ENCODE results near the gene TRMT10A. TPM values are rescaled to one million over a fixed set of nuclear protein-coding genes. Genes with fewer than 3 reads are reported as not detected.

TRMT10A gene
- polyA plus RNA-seq (2013, experiment 1 of 2), result 5.4 TPM
- 5.6 TPM for polyA plus RNA-seq (2013, experiment 2 of 2)

- Histone ChIP-seq H3K27ac (ENCODE audit: low read length, poor library complexity, severe bottlenecking) (peak within 1 kb of the TSS; percentile 98), H3K27me3 (ENCODE audit: control insufficient read depth in 1 of 2, insufficient read depth in 1 of 2, low read length in 2 of 2) (no peaks in the 10 kb centered on the region), H2BK5ac (ENCODE audit: low read depth, low read length, poor library complexity, severe bottlenecking) (peak within 1 kb of the TSS; percentile 76), H2BK120ac (ENCODE audit: low read depth, low read length) (peak within 1 kb of the TSS; percentile 75), H2BK15ac (ENCODE audit: low read depth, poor library complexity, severe bottlenecking) (peak within 1 kb of the TSS; percentile 84), H3K4me3 (ENCODE audit: insufficient read depth in 1 of 2, low read depth in 1 of 2, low read length in 2 of 2) (peak within 1 kb of the TSS; percentile 65 to 88), H3K4me1 (ENCODE audit: control insufficient read depth, insufficient read depth, low read depth, low read length) (peaks cover 3% of the 10 kb centered on the region), H3K4me2 (ENCODE audit: low read length, poor library complexity, severe bottlenecking) (peak within 1 kb of the TSS; percentile 59), H3K9me3 (ENCODE audit: control insufficient read depth, low read length) (no peaks in the 10 kb centered on the region), H3K18ac (ENCODE audit: low read depth in 1 of 2, low read length in 2 of 2) (peak within 1 kb of the TSS; percentile 93 to 98), H4K91ac (ENCODE audit: low read length) (peak within 1 kb of the TSS; percentile 95), H3K14ac (ENCODE audit: low read length in 2 of 2) (no peak within 1 kb of the TSS), H2AK5ac (ENCODE audit: low read length, severe bottlenecking) (no peak within 1 kb of the TSS), H3K23ac (ENCODE audit: low read length in 2 of 2) (no peak within 1 kb of the TSS), H3K36me3 (ENCODE audit: control insufficient read depth in 1 of 2, insufficient read depth in 2 of 2, low read depth in 1 of 2, low read length in 2 of 2) (no peaks in the 10 kb centered on the region), H2AFZ (ENCODE audit: low read depth, low read length) (peak within 1 kb of the TSS; percentile 68), H2BK12ac (ENCODE audit: low read length in 2 of 2) (peak within 1 kb of the TSS in 1 of 2 experiments; percentile 28), H3K9ac (ENCODE audit: low read length) (peak within 1 kb of the TSS; percentile 96), H4K8ac (ENCODE audit: low read length) (peak within 1 kb of the TSS; percentile 97), H3K79me1 (replicated peaks; ENCODE audit: low read length, poor library complexity, severe bottlenecking) (no peaks in the 10 kb centered on the region), H3K4ac (ENCODE audit: low read depth in 1 of 2, low read length in 2 of 2) (peak within 1 kb of the TSS; percentile 46 to 85)
- DNase-seq, result peak; percentile 99
- under 1% methylated on average over 44 of the region's 48 CpGs for WGBS
Observed at GRCh38 chr4:99563310-99564186, at the start of gene TRMT10A. TRMT10A (minus strand) TSS chr4:99564039; CDS start chr4:99559338, 4,701 bp downstream.

- no peak overlapping the region for H3K27ac ChIP-seq (ENCODE audit: low read length, poor library complexity, severe bottlenecking)
- 89% methylated on average over 5 of the region's 5 CpGs for WGBS
- H3K9me3 ChIP-seq (ENCODE audit: control insufficient read depth, low read length), result no peaks in the 10 kb centered on the region
- no peak overlapping the region for H4K91ac ChIP-seq (ENCODE audit: low read length)
- H3K9ac ChIP-seq (ENCODE audit: low read length), result no peak overlapping the region
- no peak overlapping the region for H3K14ac ChIP-seq (ENCODE audit: low read length in 2 of 2)
- H3K4me1 ChIP-seq (ENCODE audit: control insufficient read depth, insufficient read depth, low read depth, low read length), result no peaks in the 10 kb centered on the region
- H2BK12ac ChIP-seq (ENCODE audit: low read length in 2 of 2), result no peak overlapping the region
- H2AFZ ChIP-seq (ENCODE audit: low read depth, low read length), result no peak overlapping the region
- no peak overlapping the region for H2BK120ac ChIP-seq (ENCODE audit: low read depth, low read length)
- H3K18ac ChIP-seq (ENCODE audit: low read depth in 1 of 2, low read length in 2 of 2), result no peak overlapping the region
- H2BK15ac ChIP-seq (ENCODE audit: low read depth, poor library complexity, severe bottlenecking), result no peak overlapping the region
- H2BK5ac ChIP-seq (ENCODE audit: low read depth, low read length, poor library complexity, severe bottlenecking), result no peak overlapping the region
- H3K79me1 ChIP-seq (replicated peaks; ENCODE audit: low read length, poor library complexity, severe bottlenecking), result no peaks in the 10 kb centered on the region
- no peak overlapping the region for H3K4me2 ChIP-seq (ENCODE audit: low read length, poor library complexity, severe bottlenecking)
- no peaks in the 10 kb centered on the region for H3K36me3 ChIP-seq (ENCODE audit: control insufficient read depth in 1 of 2, insufficient read depth in 2 of 2, low read depth in 1 of 2, low read length in 2 of 2)
- H2AK5ac ChIP-seq (ENCODE audit: low read length, severe bottlenecking), result no peak overlapping the region
- no peak overlapping the region for H3K23ac ChIP-seq (ENCODE audit: low read length in 2 of 2)
- H4K8ac ChIP-seq (ENCODE audit: low read length), result no peak overlapping the region
- H3K4ac ChIP-seq (ENCODE audit: low read depth in 1 of 2, low read length in 2 of 2), result no peak overlapping the region
- no peak overlapping the region for H3K4me3 ChIP-seq (ENCODE audit: insufficient read depth in 1 of 2, low read depth in 1 of 2, low read length in 2 of 2)
- H3K27me3 ChIP-seq (ENCODE audit: control insufficient read depth in 1 of 2, insufficient read depth in 1 of 2, low read length in 2 of 2), result peaks cover 0 to 4% of the 10 kb centered on the region in 2 experiments
- DNase-seq, result no peak
Observed at GRCh38 chr4:99612704-99613103, 48.9 kb upstream of the TRMT10A start.

- Histone ChIP-seq H2AFZ (ENCODE audit: low read depth, low read length) (no peak overlapping the region), H3K4me3 (ENCODE audit: insufficient read depth in 1 of 2, low read depth in 1 of 2, low read length in 2 of 2) (no peak overlapping the region), H3K4ac (ENCODE audit: low read depth in 1 of 2, low read length in 2 of 2) (no peak overlapping the region), H3K23ac (ENCODE audit: low read length in 2 of 2) (no peak overlapping the region), H2BK5ac (ENCODE audit: low read depth, low read length, poor library complexity, severe bottlenecking) (no peak overlapping the region), H3K4me2 (ENCODE audit: low read length, poor library complexity, severe bottlenecking) (no peak overlapping the region), H2BK12ac (ENCODE audit: low read length in 2 of 2) (no peak overlapping the region), H3K4me1 (ENCODE audit: control insufficient read depth, insufficient read depth, low read depth, low read length) (no peaks in the 10 kb centered on the region), H3K79me1 (replicated peaks; ENCODE audit: low read length, poor library complexity, severe bottlenecking) (no peaks in the 10 kb centered on the region), H3K9ac (ENCODE audit: low read length) (no peak overlapping the region), H2AK5ac (ENCODE audit: low read length, severe bottlenecking) (no peak overlapping the region), H4K8ac (ENCODE audit: low read length) (no peak overlapping the region), H3K36me3 (ENCODE audit: control insufficient read depth in 1 of 2, insufficient read depth in 2 of 2, low read depth in 1 of 2, low read length in 2 of 2) (no peaks in the 10 kb centered on the region), H3K27me3 (ENCODE audit: control insufficient read depth in 1 of 2, insufficient read depth in 1 of 2, low read length in 2 of 2) (peaks cover 0 to 4% of the 10 kb centered on the region in 2 experiments), H4K91ac (ENCODE audit: low read length) (no peak overlapping the region), H3K27ac (ENCODE audit: low read length, poor library complexity, severe bottlenecking) (no peak overlapping the region), H3K18ac (ENCODE audit: low read depth in 1 of 2, low read length in 2 of 2) (no peak overlapping the region), H2BK15ac (ENCODE audit: low read depth, poor library complexity, severe bottlenecking) (no peak overlapping the region), H3K14ac (ENCODE audit: low read length in 2 of 2) (no peak overlapping the region), H3K9me3 (ENCODE audit: control insufficient read depth, low read length) (no peaks in the 10 kb centered on the region), H2BK120ac (ENCODE audit: low read depth, low read length) (no peak overlapping the region)
- DNase-seq, result no peak
- WGBS, result 88% methylated on average over 1 of the region's 3 CpGs
Observed at GRCh38 chr4:99612281-99612680, 48.4 kb upstream of the TRMT10A start.

- H2AK5ac ChIP-seq (ENCODE audit: low read length, severe bottlenecking), result no peak overlapping the region
- H3K4me2 ChIP-seq (ENCODE audit: low read length, poor library complexity, severe bottlenecking), result no peak overlapping the region
- H2BK120ac ChIP-seq (ENCODE audit: low read depth, low read length), result no peak overlapping the region
- no peak overlapping the region for H3K4me3 ChIP-seq (ENCODE audit: insufficient read depth in 1 of 2, low read depth in 1 of 2, low read length in 2 of 2)
- H2BK12ac ChIP-seq (ENCODE audit: low read length in 2 of 2), result no peak overlapping the region
- no peaks in the 10 kb centered on the region for H3K9me3 ChIP-seq (ENCODE audit: control insufficient read depth, low read length)
- H2BK5ac ChIP-seq (ENCODE audit: low read depth, low read length, poor library complexity, severe bottlenecking), result no peak overlapping the region
- no peaks in the 10 kb centered on the region for H3K79me1 ChIP-seq (replicated peaks; ENCODE audit: low read length, poor library complexity, severe bottlenecking)
- no peak overlapping the region for H3K9ac ChIP-seq (ENCODE audit: low read length)
- H3K36me3 ChIP-seq (ENCODE audit: control insufficient read depth in 1 of 2, insufficient read depth in 2 of 2, low read depth in 1 of 2, low read length in 2 of 2), result no peaks in the 10 kb centered on the region
- no peak overlapping the region for H3K14ac ChIP-seq (ENCODE audit: low read length in 2 of 2)
- H3K4me1 ChIP-seq (ENCODE audit: control insufficient read depth, insufficient read depth, low read depth, low read length), result no peaks in the 10 kb centered on the region
- peaks cover 0 to 7% of the 10 kb centered on the region in 2 experiments for H3K27me3 ChIP-seq (ENCODE audit: control insufficient read depth in 1 of 2, insufficient read depth in 1 of 2, low read length in 2 of 2)
- H3K27ac ChIP-seq (ENCODE audit: low read length, poor library complexity, severe bottlenecking), result no peak overlapping the region
- H3K4ac ChIP-seq (ENCODE audit: low read depth in 1 of 2, low read length in 2 of 2), result no peak overlapping the region
- no peak overlapping the region for H3K18ac ChIP-seq (ENCODE audit: low read depth in 1 of 2, low read length in 2 of 2)
- no peak overlapping the region for H3K23ac ChIP-seq (ENCODE audit: low read length in 2 of 2)
- H2AFZ ChIP-seq (ENCODE audit: low read depth, low read length), result no peak overlapping the region
- WGBS, result 93% methylated on average over 5 of the region's 5 CpGs
- no peak overlapping the region for H2BK15ac ChIP-seq (ENCODE audit: low read depth, poor library complexity, severe bottlenecking)
- H4K91ac ChIP-seq (ENCODE audit: low read length), result no peak overlapping the region
- no peak for DNase-seq
- H4K8ac ChIP-seq (ENCODE audit: low read length), result no peak overlapping the region
Observed at GRCh38 chr4:99610605-99611175, 46.9 kb upstream of the TRMT10A start.

Measured in mesenchymal stem cell (in vitro differentiated cells and primary cell).